Memory B cell (primary cell): Measurements from ENCODE around the gene CKAP2L.
"Not testable (repeated sequence)": the region's sequence is repeated elsewhere in the genome, so short reads cannot be mapped to it uniquely, and the experiment has no call there.

Experiments used
- ATAC-seq: fragments of 150-1000 bp; cut with Tn5 transposase; 2 replicates; pipeline ENCODE4 v1.10.0; 2021; ENCODE audit warnings: low read depth, mild to moderate bottlenecking, moderate library complexity
- DNase-seq, 2 donors: peaks; one replicate each; pipeline ENCODE4 v3.0.0; 2022; ENCODE audit warnings: low spot score in 2 of 2
- H3K27ac Mint-ChIP-seq: one replicate; pipeline ENCODE4 v1.8.0; 2022; ENCODE audit warnings: mild to moderate bottlenecking, moderate library complexity, mixed read lengths
- H3K27me3 Mint-ChIP-seq: one replicate; pipeline ENCODE4 v1.8.0; 2022; ENCODE audit warnings: mixed read lengths
- H3K36me3 Mint-ChIP-seq: one replicate; pipeline ENCODE4 v1.8.0; 2022; ENCODE audit warnings: mild to moderate bottlenecking, mixed read lengths
- H3K4me1 Mint-ChIP-seq: one replicate; pipeline ENCODE4 v1.8.0; 2022; ENCODE audit warnings: mixed read lengths
- H3K4me3 Mint-ChIP-seq: one replicate; pipeline ENCODE4 v1.8.0; 2022; ENCODE audit warnings: mild to moderate bottlenecking, moderate library complexity, mixed read lengths
- H3K9me3 Mint-ChIP-seq: one replicate; pipeline ENCODE4 v1.8.0; 2022; ENCODE audit warnings: mixed read lengths

CKAP2L gene

DNA sequence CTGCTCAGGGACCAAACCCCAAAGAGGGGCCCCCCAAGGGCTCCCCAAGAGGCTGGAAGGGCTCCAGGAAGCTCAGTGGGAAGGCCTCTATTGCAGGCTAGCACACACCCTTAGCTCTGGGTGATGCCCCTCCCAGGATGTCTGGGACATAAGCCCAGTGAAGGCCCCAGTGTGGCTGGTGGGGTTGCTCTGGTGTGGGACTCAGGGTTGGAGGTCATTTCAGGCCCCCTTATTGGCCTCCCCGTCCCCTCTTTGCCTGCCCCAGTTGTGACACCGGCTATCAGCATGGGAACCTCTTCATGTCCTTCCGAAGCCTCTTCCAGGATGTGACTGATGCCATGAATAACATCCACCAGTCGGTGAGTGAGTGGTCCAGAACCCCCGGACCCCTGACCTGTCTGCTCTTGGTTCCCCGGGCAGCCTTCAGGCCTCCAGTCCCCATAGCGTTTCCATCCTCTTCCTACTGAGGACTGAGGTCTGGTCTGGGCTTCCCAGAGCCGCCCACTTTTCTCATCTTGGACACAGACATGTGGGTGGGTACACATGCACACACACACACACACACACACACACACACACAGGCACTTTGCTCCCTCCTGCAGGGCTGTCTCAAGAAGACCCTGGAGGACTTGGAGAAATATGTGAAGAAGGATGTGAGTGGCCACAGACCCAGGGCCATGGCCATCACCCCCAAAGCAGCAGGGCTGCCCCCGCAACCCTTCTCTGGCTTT, 41.4 kb downstream of the CKAP2L start:
- Mint-ChIP-seq H3K27me3 (no peaks in the 10 kb centered on the region), H3K4me3 (no peak overlapping the region), H3K9me3 (no peaks in the 10 kb centered on the region), H3K27ac (no peak overlapping the region), H3K4me1 (peaks cover 16% of the 10 kb centered on the region), H3K36me3 (no peaks in the 10 kb centered on the region)
- DNase-seq: no peak
- no peak for ATAC-seq

DNA sequence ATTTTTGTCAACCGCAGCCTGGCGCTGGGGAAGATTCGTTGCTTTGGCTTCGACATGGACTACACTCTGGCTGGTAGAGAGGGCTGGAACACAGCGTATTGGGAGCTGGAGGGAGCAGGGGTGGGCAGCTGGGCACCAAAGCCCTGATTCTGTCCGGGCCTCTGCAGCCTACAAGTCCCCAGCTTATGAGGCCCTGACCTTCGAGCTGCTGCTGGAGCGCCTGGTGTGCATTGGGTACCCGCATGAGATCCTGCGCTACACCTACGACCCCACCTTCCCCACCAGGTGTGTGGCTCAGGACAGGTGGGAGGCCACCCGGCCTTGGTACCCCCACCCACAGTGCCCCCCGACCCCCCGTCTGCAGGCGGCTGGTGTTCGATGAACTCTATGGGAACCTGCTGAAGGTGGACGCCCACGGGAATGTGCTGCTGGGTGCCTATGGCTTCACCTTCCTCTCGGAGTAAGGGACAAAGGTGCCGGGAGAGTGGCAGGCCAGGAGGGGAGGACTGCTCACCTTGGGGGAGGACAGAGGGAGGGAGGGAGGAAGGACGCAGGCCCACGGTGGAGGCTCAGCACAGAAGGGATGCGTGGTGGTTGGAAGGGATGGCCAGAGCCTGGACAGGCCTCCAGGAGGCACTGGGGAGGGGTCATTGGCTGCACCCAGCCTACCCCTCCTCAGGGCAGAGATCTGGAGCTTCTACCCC, 42.4 kb downstream of the CKAP2L start:
- DNase-seq (no peak), ATAC-seq (no peak)
- peaks cover 16% of the 10 kb centered on the region for H3K4me1 Mint-ChIP-seq
- no peaks in the 10 kb centered on the region for H3K27me3 Mint-ChIP-seq
- no peak overlapping the region for H3K4me3 Mint-ChIP-seq
- H3K36me3 Mint-ChIP-seq: no peaks in the 10 kb centered on the region
- no peaks in the 10 kb centered on the region for H3K9me3 Mint-ChIP-seq
- no peak overlapping the region for H3K27ac Mint-ChIP-seq

DNA sequence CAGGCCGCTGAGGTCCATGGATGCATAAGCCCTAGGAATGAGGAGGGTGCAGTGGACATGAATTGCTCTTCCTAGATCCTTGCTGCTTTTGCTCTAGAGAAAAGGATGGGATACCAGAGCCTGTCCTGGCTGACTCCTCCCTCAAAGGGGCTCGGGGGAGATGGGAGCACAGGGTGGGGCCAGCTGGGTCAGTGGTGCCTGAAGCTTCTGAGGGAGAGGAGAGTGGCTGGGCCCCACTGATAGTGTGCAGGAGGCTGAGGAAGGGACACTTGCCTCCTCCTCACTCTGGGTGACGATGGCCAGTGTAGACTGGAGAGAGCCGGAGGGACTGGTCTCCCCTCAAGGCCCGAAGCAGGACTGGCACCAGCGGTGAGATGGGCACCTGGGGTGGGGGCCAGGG, 43.6 kb downstream of the CKAP2L start, which contains the start of gene NT5DC4:
TSS of gene NT5DC4 (plus strand) at position 236 of the 400 bp plus-strand sequence. CDS start at position 296, 60 bp downstream.
- Mint-ChIP-seq H3K9me3 (no peaks in the 10 kb centered on the region), H3K36me3 (no peaks in the 10 kb centered on the region), H3K4me3 (no peak within 1 kb of the TSS), H3K27ac (no peak within 1 kb of the TSS), H3K4me1 (peaks cover 7% of the 10 kb centered on the region), H3K27me3 (no peaks in the 10 kb centered on the region)
- DNase-seq (no peak), ATAC-seq (no peak)

DNA sequence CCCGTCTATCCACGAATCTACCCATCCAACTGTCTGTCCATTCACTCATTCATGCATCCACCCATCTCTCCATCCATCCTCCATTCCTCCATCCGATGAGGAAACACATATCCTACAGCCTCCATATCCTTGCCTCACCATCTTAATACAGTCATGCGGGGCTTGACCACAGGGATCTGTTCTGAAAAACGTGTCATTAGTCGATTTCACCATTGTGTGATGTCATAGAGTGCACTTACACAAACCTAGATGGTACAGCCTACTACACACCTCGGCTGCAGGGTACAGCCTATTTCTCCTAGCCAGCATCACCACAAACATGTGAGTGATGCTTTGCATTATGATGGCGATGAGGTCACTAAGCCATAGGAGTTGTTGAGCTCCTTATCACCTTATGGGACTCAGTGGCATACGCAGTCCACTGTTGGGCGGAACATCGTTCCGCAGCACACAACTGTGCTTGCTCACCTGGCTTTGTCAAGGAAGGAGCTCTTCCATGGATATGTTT, 45.5 kb downstream of the CKAP2L start:
- peaks cover 4% of the 10 kb centered on the region for H3K4me1 Mint-ChIP-seq

DNA sequence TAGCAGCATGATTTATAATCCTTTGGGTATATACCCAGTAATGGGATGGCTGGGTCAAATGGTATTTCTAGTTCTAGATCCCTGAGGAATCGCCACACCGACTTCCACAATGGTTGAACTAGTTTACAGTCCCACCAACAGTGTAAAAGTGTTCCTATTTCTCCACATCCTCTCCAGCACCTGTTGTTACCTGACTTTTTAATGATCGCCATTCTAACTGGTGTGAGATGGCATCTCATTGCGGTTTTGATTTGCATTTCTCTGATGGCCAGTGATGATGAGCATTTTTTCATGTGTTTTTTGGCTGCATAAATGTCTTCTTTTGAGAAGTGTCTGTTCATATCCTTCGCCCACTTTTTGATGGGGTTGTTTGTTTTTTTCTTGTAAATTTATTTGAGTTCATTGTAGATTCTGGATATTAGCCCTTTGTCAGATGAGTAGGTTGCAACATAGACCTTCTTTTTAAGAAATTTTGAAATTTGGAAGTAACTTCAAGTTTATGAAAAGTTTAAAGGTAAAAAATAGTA, 47.5 kb downstream of the CKAP2L start:
- not testable (repeated sequence) for H3K36me3 Mint-ChIP-seq, ATAC-seq, DNase-seq, H3K27ac Mint-ChIP-seq, H3K9me3 Mint-ChIP-seq, H3K4me3 Mint-ChIP-seq, H3K27me3 Mint-ChIP-seq
- peaks cover 21% of the 10 kb centered on the region for H3K4me1 Mint-ChIP-seq

More for the DNA sequence above, 45.5 kb downstream of the CKAP2L start:
- Mint-ChIP-seq H3K36me3 (no peaks in the 10 kb centered on the region), H3K4me3 (no peak overlapping the region), H3K9me3 (no peaks in the 10 kb centered on the region), H3K27me3 (no peaks in the 10 kb centered on the region), H3K27ac (no peak overlapping the region)
- ATAC-seq (no peak), DNase-seq (no peak)

DNA sequence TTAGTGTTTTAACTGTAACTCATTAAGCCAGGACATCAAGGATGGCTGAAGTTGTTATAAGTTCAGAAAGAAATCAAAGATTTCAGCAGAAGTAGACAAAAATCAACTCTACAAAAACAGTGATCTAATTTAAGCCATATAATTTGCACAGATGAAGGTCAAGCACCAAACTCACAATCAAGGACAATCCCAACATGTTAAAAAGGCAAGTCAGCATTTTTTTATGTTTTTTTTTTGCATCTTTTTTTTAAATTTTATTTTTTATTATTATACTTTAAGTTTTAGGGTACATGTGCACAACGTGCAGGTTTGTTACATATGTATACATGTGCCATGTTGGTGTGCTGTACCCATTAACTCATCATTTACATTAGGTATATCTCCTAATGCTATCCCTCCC, 48.3 kb downstream of the CKAP2L start:
- H3K27me3 Mint-ChIP-seq: not testable (repeated sequence)

DNA sequence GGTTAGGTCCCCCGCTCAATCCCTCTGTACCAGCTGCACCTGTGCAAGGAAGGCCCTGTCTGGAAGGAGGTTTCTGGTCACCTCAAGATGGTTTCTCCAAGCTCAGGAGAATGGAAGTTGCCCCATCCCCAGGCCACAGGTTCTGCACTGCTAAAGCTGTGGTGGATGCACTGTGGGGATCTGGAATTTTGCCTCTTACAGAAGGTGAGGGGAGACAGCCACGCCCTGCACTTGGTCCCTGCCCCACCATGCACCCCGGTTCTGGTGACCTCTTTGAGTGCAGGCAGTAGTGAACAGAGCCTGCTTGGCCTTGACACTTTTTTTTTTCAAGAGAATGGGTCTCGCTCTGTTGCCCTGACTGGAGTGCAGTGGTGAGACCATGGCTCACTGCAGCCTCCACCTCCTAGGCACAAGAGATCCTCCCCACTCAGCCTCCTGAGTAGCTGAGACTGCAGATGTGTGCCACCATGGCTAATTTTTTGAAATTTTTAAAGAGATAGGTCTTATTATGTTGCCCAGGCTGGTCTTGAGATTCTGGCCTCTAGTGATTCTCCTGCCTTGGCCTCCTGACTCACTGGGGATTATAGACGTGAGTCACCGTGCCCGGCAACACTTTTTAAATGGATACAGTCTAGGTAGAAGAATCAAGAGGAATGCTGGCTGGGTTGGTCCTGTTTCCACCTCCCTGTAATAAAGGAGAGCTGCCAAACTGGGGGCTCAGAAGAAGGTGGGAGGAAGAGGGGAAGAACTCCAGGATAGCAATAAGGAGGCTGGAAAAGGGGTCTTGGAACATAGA, 49.4 kb downstream of the CKAP2L start:
- DNase-seq (no peak), ATAC-seq (no peak)
- Mint-ChIP-seq H3K36me3 (no peaks in the 10 kb centered on the region), H3K4me1 (peaks cover 27% of the 10 kb centered on the region), H3K9me3 (no peaks in the 10 kb centered on the region), H3K4me3 (no peak overlapping the region), H3K27ac (no peak overlapping the region), H3K27me3 (no peaks in the 10 kb centered on the region)

More for the DNA sequence above, 48.3 kb downstream of the CKAP2L start:
- not testable (repeated sequence) for H3K27ac Mint-ChIP-seq, H3K4me3 Mint-ChIP-seq, H3K36me3 Mint-ChIP-seq, ATAC-seq, DNase-seq, H3K9me3 Mint-ChIP-seq
- H3K4me1 Mint-ChIP-seq: peaks cover 20% of the 10 kb centered on the region

DNA sequence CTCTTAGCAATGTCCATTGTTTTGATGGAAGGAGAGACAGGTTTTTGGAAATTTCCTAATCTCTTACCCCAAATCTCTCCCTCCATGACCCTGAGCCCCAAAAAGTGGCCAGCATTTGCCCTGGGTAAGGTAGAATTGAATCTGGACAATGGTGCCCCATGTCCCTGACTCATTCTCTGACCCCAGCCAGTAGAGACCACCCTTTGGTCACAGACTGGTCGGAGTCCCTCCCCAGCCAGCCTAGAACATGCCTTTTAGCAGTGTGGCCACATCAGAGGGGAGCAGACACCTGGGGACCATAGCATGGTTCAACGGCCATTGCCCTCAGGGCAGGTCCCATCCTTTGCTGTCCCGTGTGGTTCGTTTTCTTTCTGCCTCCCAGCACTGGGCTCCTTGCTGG, 50.1 kb downstream of the CKAP2L start:
- Mint-ChIP-seq H3K9me3 (no peaks in the 10 kb centered on the region), H3K36me3 (no peaks in the 10 kb centered on the region), H3K27ac (no peak overlapping the region), H3K27me3 (no peaks in the 10 kb centered on the region), H3K4me3 (no peak overlapping the region), H3K4me1 (peaks cover 30% of the 10 kb centered on the region)
- DNase-seq (no peak), ATAC-seq (no peak)

DNA sequence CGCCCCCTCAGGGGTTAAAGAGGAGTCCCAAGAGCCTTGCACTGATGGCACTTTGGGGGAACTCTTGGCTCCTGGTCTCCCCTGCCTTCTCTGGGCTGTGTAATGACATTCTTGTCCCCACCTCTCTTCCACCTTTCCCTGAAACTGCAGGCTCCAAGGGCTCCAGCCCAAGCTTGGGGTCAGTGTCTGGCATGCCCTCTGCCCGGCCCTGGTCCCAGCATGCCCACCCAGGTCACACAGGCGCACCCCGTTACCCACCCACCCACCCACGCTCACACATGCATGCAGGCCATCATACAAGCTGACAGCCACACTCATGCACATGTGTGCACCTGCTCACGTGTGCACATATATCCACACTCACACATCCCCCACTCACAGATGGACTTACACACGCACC, 50.5 kb downstream of the CKAP2L start:
- no peak overlapping the region for H3K27ac Mint-ChIP-seq
- H3K4me1 Mint-ChIP-seq: peaks cover 30% of the 10 kb centered on the region
- no peaks in the 10 kb centered on the region for H3K36me3 Mint-ChIP-seq
- H3K9me3 Mint-ChIP-seq: no peaks in the 10 kb centered on the region
- no peak overlapping the region for H3K4me3 Mint-ChIP-seq
- no peak for ATAC-seq
- no peaks in the 10 kb centered on the region for H3K27me3 Mint-ChIP-seq
- DNase-seq: no peak

DNA sequence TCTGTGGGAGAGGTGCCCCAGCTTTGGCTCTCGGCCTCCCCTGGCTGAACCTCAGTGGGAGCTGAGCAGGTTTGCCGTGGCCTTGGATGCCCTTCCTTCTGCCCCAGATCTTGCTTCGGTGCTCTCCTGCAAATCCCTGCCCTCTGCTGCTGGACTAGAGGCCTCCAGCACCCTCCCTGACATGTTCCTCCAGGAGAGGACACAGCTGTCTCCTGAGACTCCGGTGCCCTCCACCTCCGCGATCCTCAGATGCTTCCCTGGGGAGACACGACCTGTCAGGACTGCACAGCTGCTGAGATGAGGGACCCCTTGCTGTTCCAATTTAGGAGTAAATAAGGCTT, 50.9 kb downstream of the CKAP2L start:
- Mint-ChIP-seq H3K27me3 (no peaks in the 10 kb centered on the region), H3K9me3 (no peaks in the 10 kb centered on the region), H3K4me1 (peaks cover 30% of the 10 kb centered on the region), H3K27ac (no peak overlapping the region), H3K36me3 (no peaks in the 10 kb centered on the region), H3K4me3 (no peak overlapping the region)
- DNase-seq (no peak), ATAC-seq (no peak)

DNA sequence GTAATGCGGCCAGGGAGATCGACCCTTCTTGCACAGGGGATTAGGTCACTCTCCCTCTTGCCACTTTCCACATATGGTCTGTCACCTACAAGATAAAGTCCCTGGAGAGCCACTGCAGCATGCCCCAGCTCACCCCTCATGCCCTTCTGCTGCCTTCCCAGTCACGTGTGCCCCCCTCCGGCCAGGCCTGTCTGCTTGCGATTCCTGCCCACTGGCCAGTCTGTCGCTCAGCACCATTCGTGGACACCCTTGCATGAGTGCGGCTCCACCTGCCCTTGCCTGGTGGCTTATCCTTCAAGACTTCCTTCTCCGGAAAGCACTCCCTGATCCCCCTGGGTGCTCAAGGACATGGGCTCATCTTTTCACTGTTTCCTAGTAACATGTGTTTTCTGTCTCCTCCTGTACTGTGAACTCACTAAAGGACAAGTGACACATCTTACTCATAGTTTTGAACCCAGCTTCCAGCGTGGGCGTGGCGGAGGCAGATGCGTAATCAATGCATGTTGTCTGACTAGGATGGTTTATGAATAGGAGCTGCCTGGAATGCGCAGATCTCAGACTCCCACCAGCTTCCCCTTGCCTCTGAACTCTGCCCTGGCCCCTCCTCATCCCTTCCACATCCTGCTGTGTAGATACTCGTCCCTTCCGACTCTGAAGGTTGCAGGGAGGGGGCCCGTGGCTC, 51.4 kb downstream of the CKAP2L start:
- ATAC-seq (no peak), DNase-seq (no peak)
- Mint-ChIP-seq H3K36me3 (no peaks in the 10 kb centered on the region), H3K27me3 (no peaks in the 10 kb centered on the region), H3K27ac (no peak overlapping the region), H3K4me1 (peaks cover 30% of the 10 kb centered on the region), H3K9me3 (no peaks in the 10 kb centered on the region), H3K4me3 (no peak overlapping the region)

DNA sequence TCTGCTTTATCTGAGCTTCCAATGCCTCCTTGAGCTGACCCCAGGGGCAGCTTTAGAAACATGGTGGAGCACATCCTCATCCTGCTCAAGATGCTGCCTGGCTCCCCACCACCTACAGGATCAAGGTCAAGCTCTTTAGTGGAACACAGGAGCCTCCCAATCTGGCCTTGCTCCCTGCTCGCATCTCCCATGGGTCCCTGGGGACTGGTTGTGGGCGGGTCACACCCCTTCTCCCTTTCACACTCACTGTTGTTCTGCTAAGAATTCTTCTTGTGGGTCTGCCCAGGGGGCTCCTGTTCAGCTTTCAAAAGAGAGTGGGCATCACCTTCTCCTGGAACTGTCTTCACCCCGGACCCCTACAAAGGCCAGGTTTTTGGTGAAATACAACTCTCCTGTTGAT, 51.9 kb downstream of the CKAP2L start:
- ATAC-seq: no peak
- Mint-ChIP-seq H3K27me3 (no peaks in the 10 kb centered on the region), H3K36me3 (no peaks in the 10 kb centered on the region), H3K4me1 (peaks cover 35% of the 10 kb centered on the region), H3K4me3 (no peak overlapping the region), H3K9me3 (no peaks in the 10 kb centered on the region), H3K27ac (no peak overlapping the region)
- no peak for DNase-seq

DNA sequence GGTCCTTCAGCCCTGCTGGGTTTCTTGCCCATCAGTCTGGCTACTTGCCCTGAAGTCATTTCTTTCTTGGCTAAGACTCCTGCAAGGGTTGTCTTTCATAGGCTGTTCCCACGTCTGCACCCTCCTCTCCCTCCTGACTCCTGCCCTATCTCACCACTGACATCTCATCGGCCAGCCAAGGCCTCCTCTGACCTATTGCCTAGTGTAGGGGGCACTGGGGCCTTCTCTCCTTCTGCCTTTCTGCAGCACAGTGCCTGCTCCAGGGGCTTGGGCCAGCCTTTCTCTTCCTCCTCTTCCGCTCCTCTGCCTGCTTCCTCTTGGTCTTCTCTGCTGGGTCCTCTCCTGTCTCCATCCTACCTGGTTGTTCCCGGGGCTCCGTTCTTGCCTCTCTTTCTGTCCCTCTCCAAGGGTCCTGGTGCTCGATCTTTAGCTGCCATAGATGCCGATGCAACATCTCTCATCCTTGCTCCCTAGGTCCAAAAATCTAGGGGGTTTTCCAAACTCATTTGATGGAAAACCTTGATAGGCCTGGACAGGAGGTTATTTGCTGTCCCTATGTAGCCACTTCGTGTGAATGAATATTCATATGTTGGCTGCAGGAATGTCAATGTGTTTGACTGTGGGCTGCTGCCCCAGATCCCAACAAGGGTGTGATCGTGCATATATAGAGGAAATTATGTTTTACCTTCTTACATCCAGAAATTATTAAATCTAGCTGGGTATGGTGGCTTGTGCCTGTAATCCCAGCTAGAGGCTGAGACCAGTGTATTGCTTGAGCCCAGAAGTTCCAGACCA, 53.3 kb downstream of the CKAP2L start:
- no peak for DNase-seq
- H3K4me1 Mint-ChIP-seq: peaks cover 41% of the 10 kb centered on the region
- no peaks in the 10 kb centered on the region for H3K9me3 Mint-ChIP-seq
- ATAC-seq: no peak
- no peaks in the 10 kb centered on the region for H3K36me3 Mint-ChIP-seq
- peak overlapping the region; percentile 42 for H3K27ac Mint-ChIP-seq
- H3K4me3 Mint-ChIP-seq: no peak overlapping the region
- no peaks in the 10 kb centered on the region for H3K27me3 Mint-ChIP-seq
